GM12875 (cell line): ENCODE measurements around the gene ZNG1A.
"Not testable (repeated sequence)": the region's sequence is repeated elsewhere in the genome, so short reads cannot be mapped to it uniquely, and the experiment has no call there.

Experiments
- H3K4me3 ChIP-seq: one replicate; pipeline ENCODE4 v1.5.1; 2011; ENCODE audit warnings: low read depth, low read length, control low read depth

Gene ZNG1A

DNA sequence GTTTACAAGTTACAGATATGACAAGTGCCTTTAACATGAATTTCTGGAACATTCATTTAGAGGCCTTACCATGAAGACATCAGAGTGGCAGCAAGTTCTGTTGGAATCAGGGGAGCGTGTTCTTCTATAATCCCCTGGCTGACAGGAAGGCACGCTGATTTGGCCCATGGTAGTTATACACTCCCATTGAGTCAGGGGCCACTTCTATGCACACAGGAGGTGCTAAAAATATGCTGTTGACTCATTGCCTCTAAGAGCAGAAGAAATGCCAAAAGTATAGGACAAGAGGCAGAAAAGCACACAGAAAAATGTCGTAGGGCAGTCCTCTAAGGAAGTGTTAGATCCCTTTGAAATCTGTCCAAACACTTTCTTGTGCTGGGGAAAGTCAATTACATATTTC is 100.5 kb downstream of the ZNG1A start:
- not testable (repeated sequence) for H3K4me3 ChIP-seq

DNA sequence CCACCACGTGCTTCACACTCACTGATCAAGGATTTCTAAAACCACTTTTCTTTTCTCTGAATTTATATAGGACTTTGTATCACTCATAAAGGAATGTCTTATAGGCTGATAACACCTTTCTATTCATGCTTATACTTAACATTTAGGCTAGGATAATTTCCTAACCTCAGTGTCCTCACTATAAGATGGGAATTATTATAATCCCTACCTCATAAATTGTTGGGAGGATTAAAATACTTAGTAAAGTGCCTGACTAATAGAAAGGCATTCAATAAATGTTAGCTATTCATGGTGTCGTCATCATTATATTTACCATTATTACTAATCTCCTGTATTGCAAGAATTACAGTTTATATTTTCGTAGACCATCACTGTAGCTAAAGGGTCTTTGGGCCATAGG is 102.5 kb downstream of the ZNG1A start:
- H3K4me3 ChIP-seq, result not testable (repeated sequence)

DNA sequence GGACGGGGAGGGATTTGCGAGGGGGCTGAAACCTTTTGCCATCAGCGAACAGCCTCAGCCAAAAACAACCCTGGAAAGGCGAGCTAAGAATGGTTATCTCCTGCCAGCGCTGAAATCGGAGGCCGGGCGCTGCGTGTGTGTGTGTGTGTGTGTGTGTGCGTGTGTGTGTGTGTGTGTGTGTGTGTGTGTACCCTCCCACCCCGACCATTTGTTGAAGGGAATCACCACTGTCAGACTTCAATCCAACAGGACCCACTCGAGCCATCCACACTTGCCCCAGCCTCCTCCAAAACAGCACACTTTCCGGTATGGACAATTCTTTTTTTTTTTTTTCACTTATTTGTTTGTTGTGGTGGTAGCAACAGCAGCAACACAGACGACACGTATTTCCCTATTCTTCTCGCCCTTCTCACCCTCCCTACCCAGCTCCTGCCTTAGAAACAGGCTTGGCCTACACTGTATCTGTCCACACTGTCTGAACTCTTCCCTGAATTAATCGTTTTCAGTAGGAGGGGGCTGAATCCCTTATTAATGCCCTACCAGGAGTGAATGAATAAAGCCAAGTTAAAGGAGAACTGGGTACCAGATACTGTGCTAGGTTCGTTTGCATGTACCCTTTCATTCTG is 104.8 kb downstream of the ZNG1A start:
- not testable (repeated sequence) for H3K4me3 ChIP-seq

DNA sequence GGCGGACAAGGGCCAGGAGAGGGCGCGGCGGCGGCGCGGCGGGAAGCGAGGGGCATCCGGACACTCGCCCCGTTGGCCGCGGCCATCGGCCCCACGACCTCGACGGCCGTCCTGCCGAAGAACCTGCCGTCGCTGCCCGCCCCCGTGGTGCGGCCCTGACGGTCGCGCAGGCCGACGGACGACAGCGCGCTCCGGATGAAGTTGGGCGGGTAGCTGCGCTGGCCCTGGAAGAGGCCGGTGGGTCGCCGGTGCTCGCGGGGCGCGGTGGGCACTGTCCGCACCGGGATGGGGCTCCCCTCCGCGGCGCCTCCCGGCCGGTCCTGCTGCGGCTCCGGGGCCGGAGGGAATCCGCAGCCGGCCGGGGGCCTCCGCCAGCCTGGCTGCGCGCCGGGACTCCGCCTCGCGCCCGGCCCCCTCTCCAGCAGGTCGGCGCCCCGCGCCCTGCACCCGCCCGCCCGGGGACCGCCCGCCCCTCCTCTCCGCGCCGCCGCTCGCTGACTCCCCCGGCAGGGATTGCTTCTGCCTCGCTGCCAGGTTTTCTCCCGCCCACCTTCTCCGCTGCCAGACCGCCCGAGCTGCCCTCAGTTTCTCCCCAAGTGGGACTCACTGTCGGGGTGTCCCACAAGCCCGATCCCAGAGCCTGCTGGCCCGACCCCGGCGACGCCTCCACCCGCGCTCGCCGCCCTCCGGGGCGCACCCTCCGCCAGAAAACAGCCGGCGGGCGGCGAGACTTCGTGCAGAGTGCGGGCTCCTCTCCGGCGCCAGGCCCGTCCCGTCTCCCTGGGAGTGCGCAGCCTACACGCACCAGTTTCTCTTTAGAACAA is 105.6 kb downstream of the ZNG1A start:
- not testable (repeated sequence) for H3K4me3 ChIP-seq
